AG04449 (cell line): Measurements from ENCODE around the gene LMTK3.

Experiments
- CTCF ChIA-PET: fragments of 350-600 bp; formaldehyde crosslinking; extraction: SDS; loops from one replicate; lab custom pipeline; 2021; ENCODE audit warnings: antibody characterized with exemption; lab: Yijun Ruan, JAX
- POLR2A ChIA-PET: fragments of 400-600, 350-600 bp; formaldehyde crosslinking; extraction: SDS; loops from one replicate; lab custom pipeline; 2020; ENCODE audit warnings: antibody characterized with exemption, inconsistent platforms; lab: Yijun Ruan, JAX
- DNase-seq: peaks from one replicate; pipeline ENCODE4 v3.0.0-alpha.2; 2010; ENCODE audit warnings: low read depth, low spot score
- H3K4me3 ChIP-seq: 2 replicates; pipeline ENCODE4 v1.5.1; 2011; ENCODE audit warnings: low read depth, mild to moderate bottlenecking, control low read depth, low read length
- CTCF ChIP-seq: IDR thresholded peaks from one replicate; pipeline ENCODE4 v1.5.1; 2011; ENCODE audit warnings: mild to moderate bottlenecking, moderate library complexity, low read length, control low read depth, inconsistent platforms; ENCODE audit not compliant: insufficient read depth; ENCODE audit errors: missing control alignments

Gene LMTK3

GRCh38 chr19:48549380-48549779, 37.7 kb upstream of the LMTK3 start:
- no peak overlapping the region for H3K4me3 ChIP-seq
- POLR2A ChIA-PET = no interaction called here
- DNase-seq = no peak
- CTCF ChIA-PET = interaction anchor here (1.6 kb wide), 1 partner anchor 60 kb away, joined by 4 read pairs; no protein-coding TSS in a partner anchor
- no peak for TF ChIP-seq CTCF

DNA sequence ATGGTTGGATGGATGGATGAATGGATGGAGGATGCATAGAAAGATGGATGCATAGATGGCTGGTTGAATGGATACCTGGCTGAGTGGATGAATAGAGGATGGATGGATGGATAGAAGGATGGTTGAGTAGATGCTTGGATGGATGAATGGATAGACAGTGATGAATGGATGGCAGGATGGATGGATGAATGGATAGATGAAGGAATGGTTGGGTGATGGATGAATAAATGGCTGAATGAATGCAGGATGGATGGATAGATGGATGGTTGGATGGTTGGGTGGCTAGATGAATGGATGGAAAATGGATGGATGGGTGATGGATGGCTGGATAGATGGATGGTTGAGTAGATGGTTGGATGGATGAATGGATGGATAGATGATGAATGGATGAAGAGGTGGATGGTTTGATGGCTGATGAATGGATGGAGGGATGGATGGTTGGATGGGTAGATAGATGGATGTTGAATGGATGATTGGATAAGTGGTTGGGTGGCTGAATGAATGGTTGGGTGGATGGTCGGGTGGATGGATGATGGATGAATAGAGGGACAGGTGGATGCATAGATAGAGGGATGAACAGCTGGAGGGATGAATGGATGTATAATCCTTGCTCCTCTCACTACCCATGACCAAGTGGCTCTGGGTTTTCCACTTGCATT, 36.7 kb upstream of the LMTK3 start:
- no peak for DNase-seq
- TF ChIP-seq CTCF = no peak
- no peak overlapping the region for H3K4me3 ChIP-seq
- POLR2A ChIA-PET = no interaction called here
- CTCF ChIA-PET = interaction anchor here (1.6 kb wide), 1 partner anchor 59 kb away, joined by 4 read pairs; no protein-coding TSS in a partner anchor

GRCh38 chr19:48547722-48548121, 36.1 kb upstream of the LMTK3 start:
- no peak overlapping the region for H3K4me3 ChIP-seq
- no peak for DNase-seq
- POLR2A ChIA-PET = no interaction called here
- TF ChIP-seq CTCF = no peak
- CTCF ChIA-PET = no interaction called here

DNA sequence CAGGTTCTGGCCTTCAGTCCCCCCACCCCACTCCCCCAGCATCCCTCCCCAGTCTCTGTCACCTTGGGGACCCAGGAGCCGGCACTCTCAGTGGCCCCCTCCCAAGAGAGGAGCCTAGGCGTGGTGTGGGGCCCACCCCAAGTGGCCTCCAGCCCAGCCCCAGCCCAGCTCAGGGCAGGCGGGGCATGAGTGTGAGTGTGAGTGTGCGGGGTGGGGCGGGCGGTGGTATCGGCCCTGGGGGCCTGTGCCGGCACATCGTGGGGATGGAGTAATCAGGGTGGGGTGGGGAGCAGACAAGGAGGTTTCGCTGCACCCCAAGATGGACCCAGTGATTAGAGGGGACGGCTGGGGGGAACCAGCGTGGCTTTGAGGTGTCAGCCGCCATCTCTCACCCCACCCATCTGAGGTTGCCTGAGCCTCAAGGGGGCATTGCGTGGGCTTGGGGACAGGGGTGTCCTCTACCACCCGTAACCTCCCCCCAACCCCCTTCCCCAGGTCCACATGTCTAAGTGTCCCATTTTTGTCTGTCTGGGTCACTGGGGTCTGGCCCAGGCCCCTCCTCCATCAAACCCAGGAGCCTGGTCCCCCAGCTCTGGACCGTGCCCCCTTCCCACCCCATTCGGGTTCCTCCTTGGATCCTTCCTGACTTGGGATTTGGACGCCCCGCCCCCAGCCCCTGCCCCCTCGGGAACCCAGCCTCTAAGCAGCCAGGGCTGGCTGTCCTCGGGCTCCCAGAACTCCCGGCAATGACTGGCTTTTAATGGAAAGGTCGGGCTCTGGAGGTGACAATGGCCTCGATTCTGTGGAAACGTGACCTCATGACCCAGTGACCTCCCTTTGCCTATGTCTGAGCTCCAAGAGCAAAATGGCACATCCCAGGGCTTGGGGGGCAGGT, 33.5 kb upstream of the LMTK3 start:
- no peak for DNase-seq
- ChIA-PET CTCF (no interaction called here), POLR2A (no interaction called here)
- H3K4me3 ChIP-seq = no peak overlapping the region
- no peak for TF ChIP-seq CTCF

- no peak overlapping the region for H3K4me3 ChIP-seq
- no peak for TF ChIP-seq CTCF
- ChIA-PET CTCF (no interaction called here), POLR2A (no interaction called here)
- no peak for DNase-seq
Observed at GRCh38 chr19:48543121-48543710, 31.6 kb upstream of the LMTK3 start.

- no peak overlapping the region for H3K4me3 ChIP-seq
- ChIA-PET POLR2A (no interaction called here), CTCF (interaction anchor here (1.6 kb wide), 1 partner anchor 43 kb away, joined by 4 read pairs; no protein-coding TSS in a partner anchor)
- no peak for DNase-seq
- no peak for TF ChIP-seq CTCF
Observed at GRCh38 chr19:48541813-48542212, 30.2 kb upstream of the LMTK3 start.
